Measurements from ENCODE around the gene PRPF31. TPM values are rescaled to one million over a fixed set of nuclear protein-coding genes. Genes with fewer than 3 reads are reported as not detected.

PRPF31 gene
- total RNA-seq, 4 donors from 2014 or later, result 49.6 to 75.3 (median 55.4) TPM

- Histone ChIP-seq H3K4me3 (no peak overlapping the region), H3K36me3 (peaks cover 50% of the 10 kb centered on the region), H3K9me3 (no peaks in the 10 kb centered on the region), H3K27ac (no peak overlapping the region), H3K4me1 (peaks cover 14% of the 10 kb centered on the region), H3K27me3 (no peaks in the 10 kb centered on the region)
- WGBS, result 82% methylated on average over 11 of the region's 11 CpGs
- DNase-seq (ENCODE audit: low spot score in 2 of 2), result peak in 1 of 2 donors; percentile 26
- no peak for TF ChIP-seq EP300 (IDR thresholded peaks at IDR 0.05)
- TF ChIP-seq CTCF (IDR thresholded peaks at IDR 0.05), result no peak
- TF ChIP-seq POLR2A (IDR thresholded peaks at IDR 0.05), result no peak
- no peak for TF ChIP-seq POLR2AphosphoS5 (IDR thresholded peaks at IDR 0.05)
These were observed 10.4 kb upstream of the PRPF31 start for GRCh38 chr19:54104998-54105715.

GRCh38 chr19:54105796-54106195 lies 9.8 kb upstream of the PRPF31 start:
- DNase-seq (ENCODE audit: low spot score in 2 of 2), result no peak
- no peaks in the 10 kb centered on the region for H3K27me3 ChIP-seq
- peaks cover 56% of the 10 kb centered on the region for H3K36me3 ChIP-seq
- H3K4me1 ChIP-seq, result peaks cover 14% of the 10 kb centered on the region
- TF ChIP-seq EP300 (IDR thresholded peaks at IDR 0.05) (no peak), POLR2AphosphoS5 (IDR thresholded peaks at IDR 0.05) (no peak), POLR2A (IDR thresholded peaks at IDR 0.05) (no peak), CTCF (IDR thresholded peaks at IDR 0.05) (no peak)
- H3K4me3 ChIP-seq, result no peak overlapping the region
- H3K9me3 ChIP-seq, result no peaks in the 10 kb centered on the region
- WGBS, result 94% methylated on average over 10 of the region's 10 CpGs
- no peak overlapping the region for H3K27ac ChIP-seq

DNA sequence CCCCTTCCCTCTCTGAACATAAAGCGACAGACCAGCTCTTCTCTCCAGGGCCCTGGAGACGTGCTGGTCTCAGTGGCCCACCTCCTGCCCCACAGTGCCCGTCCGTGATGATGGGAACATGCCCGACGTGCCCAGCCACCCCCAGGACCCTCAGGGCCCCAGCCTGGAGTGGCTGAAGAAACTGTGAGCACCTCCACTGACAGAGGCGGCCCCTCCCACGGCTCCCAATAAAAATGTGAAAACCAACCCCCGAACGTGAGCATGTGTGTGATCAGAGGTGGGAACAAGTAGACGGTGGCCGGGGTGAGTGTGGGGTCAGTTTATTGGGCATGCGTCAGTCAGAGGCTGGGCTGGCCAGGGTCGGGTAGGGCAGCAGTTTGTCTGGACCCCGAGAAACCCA lies 8.8 kb upstream of the PRPF31 start:
- TF ChIP-seq POLR2A (IDR thresholded peaks at IDR 0.05) (no peak), POLR2AphosphoS5 (IDR thresholded peaks at IDR 0.05) (no peak), EP300 (IDR thresholded peaks at IDR 0.05) (no peak)
- Histone ChIP-seq H3K27me3 (no peaks in the 10 kb centered on the region), H3K27ac (no peak overlapping the region), H3K4me3 (no peak overlapping the region), H3K4me1 (peaks cover 14% of the 10 kb centered on the region), H3K9me3 (no peaks in the 10 kb centered on the region), H3K36me3 (peaks cover 59% of the 10 kb centered on the region)
- WGBS, result 87% methylated on average over 15 of the region's 15 CpGs
- DNase-seq (ENCODE audit: low spot score in 2 of 2), result peak in 1 of 2 donors; percentile 72

- Histone ChIP-seq H3K36me3 (peaks cover 63% of the 10 kb centered on the region), H3K9me3 (no peaks in the 10 kb centered on the region), H3K4me1 (peaks cover 9% of the 10 kb centered on the region), H3K27me3 (no peaks in the 10 kb centered on the region), H3K4me3 (no peak overlapping the region), H3K27ac (no peak overlapping the region)
- no peak for DNase-seq (ENCODE audit: low spot score in 2 of 2)
- 75% methylated on average over 17 of the region's 21 CpGs for WGBS
- TF ChIP-seq EP300 (IDR thresholded peaks at IDR 0.05), result no peak
These were observed 7.6 kb upstream of the PRPF31 start for GRCh38 chr19:54107876-54108490.

GRCh38 chr19:54108496-54108895 lies 7.1 kb upstream of the PRPF31 start:
- 70% methylated on average over 7 of the region's 7 CpGs for WGBS
- no peak for DNase-seq (ENCODE audit: low spot score in 2 of 2)
- Histone ChIP-seq H3K27me3 (no peaks in the 10 kb centered on the region), H3K9me3 (no peaks in the 10 kb centered on the region), H3K4me3 (no peak overlapping the region), H3K27ac (no peak overlapping the region), H3K4me1 (peaks cover 4% of the 10 kb centered on the region), H3K36me3 (peaks cover 63% of the 10 kb centered on the region)
- TF ChIP-seq CTCF (IDR thresholded peaks at IDR 0.05) (no peak), EP300 (IDR thresholded peaks at IDR 0.05) (no peak), POLR2AphosphoS5 (IDR thresholded peaks at IDR 0.05) (no peak), POLR2A (IDR thresholded peaks at IDR 0.05) (no peak)

DNA sequence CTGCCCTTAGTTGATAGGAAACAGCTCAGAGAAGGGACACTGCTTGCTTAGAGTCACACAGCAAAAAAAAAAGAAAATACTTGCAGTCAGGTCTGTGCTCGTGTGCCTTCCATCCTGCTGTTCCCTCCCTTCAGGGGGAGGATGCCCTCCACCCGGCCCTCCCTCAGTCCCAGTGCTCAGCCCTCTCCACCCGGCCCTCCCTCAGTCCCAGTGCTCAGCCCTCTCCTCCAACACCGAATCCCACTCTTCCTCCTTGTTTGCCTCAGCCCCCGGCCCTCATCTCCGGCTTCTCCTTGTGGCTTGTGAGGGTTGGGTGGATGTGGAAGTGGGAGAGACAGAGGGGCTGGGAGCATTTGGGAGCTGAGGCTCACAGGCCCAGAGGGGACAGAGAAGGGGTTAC lies 5.9 kb upstream of the PRPF31 start:
- peaks cover 63% of the 10 kb centered on the region for H3K36me3 ChIP-seq
- H3K4me1 ChIP-seq, result peaks cover 8% of the 10 kb centered on the region
- H3K9me3 ChIP-seq, result no peaks in the 10 kb centered on the region
- DNase-seq (ENCODE audit: low spot score in 2 of 2), result no peak
- no peaks in the 10 kb centered on the region for H3K27me3 ChIP-seq
- TF ChIP-seq POLR2AphosphoS5 (IDR thresholded peaks at IDR 0.05) (no peak), CTCF (IDR thresholded peaks at IDR 0.05) (no peak), POLR2A (IDR thresholded peaks at IDR 0.05) (no peak), EP300 (IDR thresholded peaks at IDR 0.05) (no peak)
- no peak overlapping the region for H3K27ac ChIP-seq
- no peak overlapping the region for H3K4me3 ChIP-seq
- WGBS, result 73% methylated on average over 6 of the region's 6 CpGs

Measured in suprapubic skin (tissue), 4 donors.